ENCODE measurements around the gene SMC4. TPM values are rescaled to one million over a fixed set of nuclear protein-coding genes. Genes with fewer than 3 reads are reported as not detected.

Gene SMC4
- total RNA-seq, 4 donors from 2014 or later, result 25.5 to 53.5 (median 40.7) TPM

GRCh38 chr3:160446522-160447056 lies 47.1 kb downstream of the SMC4 start:
- H3K4me1 ChIP-seq, result peaks cover 0 to 7% of the 10 kb centered on the region in 2 donors
- no peak overlapping the region for H3K4me3 ChIP-seq (replicated peaks in 1 of 3)
- DNase-seq, result no peak
- no peaks in the 10 kb centered on the region for H3K9me3 ChIP-seq
- WGBS, 2 donors, result 96 to 98% methylated on average over 13 of the region's 13 CpGs
- H3K27me3 ChIP-seq, result no peaks in the 10 kb centered on the region
- H3K36me3 ChIP-seq, result no peaks in the 10 kb centered on the region
- no peak overlapping the region for H3K27ac ChIP-seq
- intact Hi-C loops (cut with DNase I), result no loop called here
- TF ChIP-seq, protein P1, sequence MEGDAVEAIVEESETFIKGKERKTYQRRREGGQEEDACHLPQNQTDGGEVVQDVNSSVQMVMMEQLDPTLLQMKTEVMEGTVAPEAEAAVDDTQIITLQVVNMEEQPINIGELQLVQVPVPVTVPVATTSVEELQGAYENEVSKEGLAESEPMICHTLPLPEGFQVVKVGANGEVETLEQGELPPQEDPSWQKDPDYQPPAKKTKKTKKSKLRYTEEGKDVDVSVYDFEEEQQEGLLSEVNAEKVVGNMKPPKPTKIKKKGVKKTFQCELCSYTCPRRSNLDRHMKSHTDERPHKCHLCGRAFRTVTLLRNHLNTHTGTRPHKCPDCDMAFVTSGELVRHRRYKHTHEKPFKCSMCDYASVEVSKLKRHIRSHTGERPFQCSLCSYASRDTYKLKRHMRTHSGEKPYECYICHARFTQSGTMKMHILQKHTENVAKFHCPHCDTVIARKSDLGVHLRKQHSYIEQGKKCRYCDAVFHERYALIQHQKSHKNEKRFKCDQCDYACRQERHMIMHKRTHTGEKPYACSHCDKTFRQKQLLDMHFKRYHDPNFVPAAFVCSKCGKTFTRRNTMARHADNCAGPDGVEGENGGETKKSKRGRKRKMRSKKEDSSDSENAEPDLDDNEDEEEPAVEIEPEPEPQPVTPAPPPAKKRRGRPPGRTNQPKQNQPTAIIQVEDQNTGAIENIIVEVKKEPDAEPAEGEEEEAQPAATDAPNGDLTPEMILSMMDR (IDR thresholded peaks at IDR 0.05), result no peak
- TF ChIP-seq POLR2A (IDR thresholded peaks at IDR 0.05), result no peak

- H3K27me3 ChIP-seq, result no peaks in the 10 kb centered on the region
- 78 to 79% methylated on average over 3 of the region's 3 CpGs for WGBS, 2 donors
- peaks cover 0 to 7% of the 10 kb centered on the region in 2 donors for H3K4me1 ChIP-seq
- no peaks in the 10 kb centered on the region for H3K9me3 ChIP-seq
- no peak for DNase-seq
- no peaks in the 10 kb centered on the region for H3K36me3 ChIP-seq
- no peak overlapping the region for H3K27ac ChIP-seq
- no peak overlapping the region for H3K4me3 ChIP-seq (replicated peaks in 1 of 3)
- intact Hi-C loops (cut with DNase I), result no loop called here
- TF ChIP-seq, protein P1 (IDR thresholded peaks at IDR 0.05), result no peak
- TF ChIP-seq POLR2A (IDR thresholded peaks at IDR 0.05), result no peak
Observed at GRCh38 chr3:160447544-160447943, 48.1 kb downstream of the SMC4 start.

DNA sequence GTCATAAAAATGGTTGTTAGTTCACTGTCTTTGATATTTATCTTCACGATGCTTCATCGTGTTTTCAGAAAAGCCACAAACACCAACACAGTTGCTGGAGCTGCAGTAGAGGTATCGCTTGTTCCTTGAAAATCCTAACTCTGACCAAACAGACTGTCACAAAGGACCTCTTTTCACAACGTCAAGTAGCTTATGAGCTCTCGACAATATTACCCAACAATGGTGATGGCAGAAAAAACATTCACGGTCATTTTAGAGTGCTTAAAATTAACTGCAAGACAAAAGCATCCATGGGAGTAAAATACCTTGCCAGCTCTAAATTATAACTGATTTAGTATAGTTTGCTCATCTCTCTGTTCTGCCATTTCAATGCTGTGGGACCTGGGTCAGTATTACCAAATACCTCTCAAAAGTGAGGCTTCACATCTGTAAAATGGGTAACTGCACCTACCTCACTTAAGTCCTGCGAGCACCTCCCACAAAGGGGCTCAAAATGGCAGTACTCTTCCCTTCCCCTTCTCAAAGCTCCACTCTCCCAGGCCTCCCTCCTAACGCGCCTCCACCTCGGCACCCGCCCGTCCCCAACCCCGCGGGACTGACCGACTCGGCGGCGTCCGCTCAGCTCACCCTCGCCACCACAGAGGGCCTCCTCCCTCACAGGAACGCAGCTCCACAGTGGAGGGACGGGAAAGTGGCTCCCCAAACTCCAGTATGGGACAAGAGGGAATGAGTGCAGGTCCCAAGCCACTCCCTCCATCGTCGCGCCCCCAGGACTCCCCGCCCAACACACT lies 49.6 kb downstream of the SMC4 start:
- 3 to 4% methylated on average over 25 of the region's 26 CpGs for WGBS, 2 donors
- TF ChIP-seq, protein P1 (IDR thresholded peaks at IDR 0.05), result no peak
- no peak for TF ChIP-seq POLR2A (IDR thresholded peaks at IDR 0.05)
- Histone ChIP-seq H3K4me1 (peaks cover 0 to 7% of the 10 kb centered on the region in 2 donors), H3K27ac (peak overlapping the region in 1 of 3 donors; percentile 24), H3K27me3 (no peaks in the 10 kb centered on the region), H3K4me3 (replicated peaks in 1 of 3) (peak overlapping the region in 2 of 3 donors; percentile 23 to 39), H3K9me3 (no peaks in the 10 kb centered on the region), H3K36me3 (no peaks in the 10 kb centered on the region)
- intact Hi-C loops (cut with DNase I), result no loop called here
- DNase-seq, result no peak

GRCh38 chr3:160449636-160450598 lies 50.5 kb downstream of the SMC4 start, which contains the start of gene TRIM59:
TSS of gene TRIM59 (minus strand) at chr3:160449786. CDS start at chr3:160439183, 10,603 bp downstream.
- Histone ChIP-seq H3K36me3 (no peaks in the 10 kb centered on the region), H3K9me3 (no peaks in the 10 kb centered on the region), H3K27ac (peak within 1 kb of the TSS in 1 of 3 donors; percentile 24), H3K27me3 (no peaks in the 10 kb centered on the region), H3K4me1 (peaks cover 0 to 7% of the 10 kb centered on the region in 2 donors), H3K4me3 (replicated peaks in 1 of 3) (peak within 1 kb of the TSS in 2 of 3 donors; percentile 23 to 39)
- DNase-seq, result peak; percentile 89 to 93
- intact Hi-C loops (cut with DNase I), result no loop called here
- peak in 1 of 2 donors; percentile 62 for TF ChIP-seq POLR2A (IDR thresholded peaks at IDR 0.05)
- TF ChIP-seq, protein P1 (IDR thresholded peaks at IDR 0.05), result no peak
- 19 to 20% methylated on average over 41 to 53 of the region's 71 CpGs for WGBS, 2 donors

All from thyroid gland (tissue), 4 donors.